ENCODE data around the gene DAZAP1.
"Not testable (repeated sequence)": the region's sequence is repeated elsewhere in the genome, so short reads cannot be mapped to it uniquely, and the experiment has no call there.

The DAZAP1 gene

GRCh38 chr19:1426736-1427135 is 19.4 kb downstream of the DAZAP1 start:
- no peak for DNase-seq

- DNase-seq = no peak
Measured at GRCh38 chr19:1427221-1427920, 20.0 kb downstream of the DAZAP1 start.

GRCh38 chr19:1428738-1429391 is 21.5 kb downstream of the DAZAP1 start:
- no peak for DNase-seq

GRCh38 chr19:1429750-1430149 is 22.4 kb downstream of the DAZAP1 start:
- no peak for DNase-seq

GRCh38 chr19:1430246-1430645 is 22.9 kb downstream of the DAZAP1 start:
- no peak for DNase-seq

GRCh38 chr19:1431759-1432506 is 24.5 kb downstream of the DAZAP1 start:
- no peak for DNase-seq

- no peak for DNase-seq
Measured at GRCh38 chr19:1432507-1432887, 25.1 kb downstream of the DAZAP1 start.

GRCh38 chr19:1433119-1434039 is 26.0 kb downstream of the DAZAP1 start:
- DNase-seq = no peak

GRCh38 chr19:1434040-1434366 is 26.6 kb downstream of the DAZAP1 start:
- no peak for DNase-seq

- DNase-seq = no peak
Measured at GRCh38 chr19:1434577-1435060, 27.2 kb downstream of the DAZAP1 start.

GRCh38 chr19:1435378-1435989 is 28.1 kb downstream of the DAZAP1 start:
- no peak for DNase-seq

GRCh38 chr19:1437609-1438008 is 30.2 kb downstream of the DAZAP1 start:
- no peak for DNase-seq

GRCh38 chr19:1438035-1438932 is 30.9 kb downstream of the DAZAP1 start, which contains the start of gene RPS15:
Gene RPS15 (plus strand): TSS chr19:1438396. CDS start chr19:1438426, 30 bp downstream.
- DNase-seq = peak; percentile 76

GRCh38 chr19:1438933-1439354 is 31.6 kb downstream of the DAZAP1 start:
- DNase-seq = no peak

- not testable (repeated sequence) for DNase-seq
Measured at GRCh38 chr19:1439525-1440417, 32.4 kb downstream of the DAZAP1 start.

GRCh38 chr19:1440418-1440801 is 33.0 kb downstream of the DAZAP1 start:
- DNase-seq = no peak

- DNase-seq = no peak
Measured at GRCh38 chr19:1441022-1441426, 33.6 kb downstream of the DAZAP1 start.

- DNase-seq = no peak
Measured at GRCh38 chr19:1441677-1442438, 34.5 kb downstream of the DAZAP1 start.

Data from NCI-H748 treated with DMSO at 0.1 percent for 48 hours (cell line).